HFF-Myc (cell line): ENCODE measurements around the gene SLC25A14.

ENCODE experiments used
- DNase-seq: peaks from one replicate; pipeline ENCODE4 v3.0.0-alpha.2; 2011; ENCODE audit warnings: low read depth; ENCODE audit errors: extremely low read depth
- H3K4me3 ChIP-seq: replicated peaks from 2 replicates; pipeline ENCODE4 v1.5.1; 2011; ENCODE audit warnings: low read depth, mild to moderate bottlenecking, control low read depth, low read length
- CTCF ChIP-seq: IDR thresholded peaks from 2 replicates; pipeline ENCODE4 v1.5.1; 2012; ENCODE audit warnings: mild to moderate bottlenecking, low read depth, low read length, control low read depth; ENCODE audit errors: missing control alignments

SLC25A14 gene

GRCh38 chrX:130402208-130402684 lies 62.5 kb downstream of the SLC25A14 start:
- no peak for DNase-seq

DNA sequence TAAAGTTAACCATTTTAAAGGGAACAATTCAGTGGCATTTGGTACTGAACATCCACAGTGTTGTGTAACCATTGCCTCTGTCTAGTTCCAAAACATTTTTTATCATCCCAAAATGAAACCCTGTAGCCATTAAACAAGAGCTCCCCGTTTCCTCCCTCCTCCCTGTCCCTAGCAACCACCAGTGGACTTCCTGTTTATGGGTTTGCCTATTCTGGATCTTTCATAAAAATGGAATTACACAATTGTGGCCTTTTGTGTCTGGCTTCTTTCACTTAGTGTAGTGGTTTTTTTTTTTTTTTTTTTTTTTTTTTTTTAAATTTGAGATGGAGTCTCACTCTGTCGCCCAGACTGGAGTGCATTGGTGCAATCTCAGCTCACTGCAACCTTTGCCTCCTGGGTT lies 73.7 kb downstream of the SLC25A14 start:
- DNase-seq = no peak
- TF ChIP-seq CTCF = no peak
- H3K4me3 ChIP-seq = no peak overlapping the region

More at GRCh38 chrX:130402208-130402684, 62.5 kb downstream of the SLC25A14 start:
- peak overlapping the region; percentile 62 for H3K4me3 ChIP-seq
- TF ChIP-seq CTCF = no peak

DNA sequence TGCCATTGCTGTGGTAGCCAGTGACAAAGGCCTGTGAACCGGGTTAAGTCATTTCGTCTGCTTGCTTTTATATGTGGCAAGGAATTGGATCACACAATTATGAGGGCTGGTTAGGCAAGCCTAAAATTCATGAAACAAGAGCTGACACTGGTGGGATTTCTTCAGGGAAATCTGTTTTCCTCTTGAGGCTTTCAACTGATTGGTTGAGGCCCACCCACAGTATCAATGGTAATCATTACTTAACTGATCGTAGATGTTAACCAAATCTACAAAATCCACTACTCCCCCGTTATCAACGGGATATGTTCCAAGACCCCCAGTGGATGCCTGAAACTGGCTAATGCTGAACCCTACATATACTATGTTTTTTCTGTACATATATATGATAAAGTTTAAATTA lies 75.1 kb downstream of the SLC25A14 start:
- H3K4me3 ChIP-seq = no peak overlapping the region
- no peak for TF ChIP-seq CTCF

GRCh38 chrX:130415201-130415600 lies 75.5 kb downstream of the SLC25A14 start:
- DNase-seq = no peak
- no peak overlapping the region for H3K4me3 ChIP-seq
- TF ChIP-seq CTCF = no peak

More for the DNA sequence above, 75.1 kb downstream of the SLC25A14 start:
- DNase-seq = no peak

GRCh38 chrX:130416785-130417184 lies 77.1 kb downstream of the SLC25A14 start:
- no peak for DNase-seq
- H3K4me3 ChIP-seq = no peak overlapping the region
- TF ChIP-seq CTCF = no peak

GRCh38 chrX:130418066-130418465 lies 78.3 kb downstream of the SLC25A14 start:
- DNase-seq = no peak
- H3K4me3 ChIP-seq = no peak overlapping the region
- TF ChIP-seq CTCF = no peak

DNA sequence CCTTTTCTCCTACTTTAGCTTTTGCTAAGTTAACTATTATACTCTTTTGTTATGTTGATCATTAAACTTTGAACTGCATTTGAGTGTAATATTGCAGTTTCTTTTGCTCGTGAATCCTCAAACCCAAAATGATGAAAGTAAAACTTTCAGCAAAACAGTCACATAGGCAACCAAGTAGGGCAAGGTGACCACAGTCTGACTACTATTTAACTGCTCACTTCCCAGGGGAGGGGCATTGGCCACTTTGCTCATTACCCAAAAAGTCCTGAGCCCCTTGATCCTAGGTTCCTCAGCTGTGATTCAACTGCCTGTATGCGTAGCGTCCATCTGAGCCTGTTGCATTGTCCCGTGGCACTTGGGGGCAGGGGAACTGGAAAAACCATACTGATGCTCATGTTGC lies 79.0 kb downstream of the SLC25A14 start:
- no peak for TF ChIP-seq CTCF
- no peak overlapping the region for H3K4me3 ChIP-seq
- no peak for DNase-seq
